GM12801 (cell line): ENCODE data around the gene GZF1.

Source experiments
- CTCF ChIP-seq: IDR thresholded peaks from one replicate; pipeline ENCODE4 v1.5.1; 2011; ENCODE audit warnings: control low read depth; ENCODE audit not compliant: insufficient read length; ENCODE audit errors: extremely low read depth

Gene GZF1

GRCh38 chr20:23401051-23401450 lies 39.1 kb downstream of the GZF1 start:
- no peak for TF ChIP-seq CTCF

- TF ChIP-seq CTCF: no peak
Observed at GRCh38 chr20:23403751-23404150, 41.8 kb downstream of the GZF1 start.

GRCh38 chr20:23404196-23404595 lies 42.2 kb downstream of the GZF1 start:
- no peak for TF ChIP-seq CTCF

GRCh38 chr20:23406880-23407279 lies 44.9 kb downstream of the GZF1 start:
- TF ChIP-seq CTCF: no peak

GRCh38 chr20:23407781-23408464 lies 45.9 kb downstream of the GZF1 start:
- no peak for TF ChIP-seq CTCF

GRCh38 chr20:23408957-23409356 lies 47.0 kb downstream of the GZF1 start:
- TF ChIP-seq CTCF: no peak

- no peak for TF ChIP-seq CTCF
Observed at GRCh38 chr20:23409800-23410199, 47.8 kb downstream of the GZF1 start.
